GM18867 (cell line): ENCODE data around the gene IFT88.

Source experiments
- ATAC-seq: cut with Tn5 transposase; IDR thresholded peaks from one replicate; pipeline ENCODE4 v1.9.1; 2021; ENCODE audit warnings: mild to moderate bottlenecking, moderate library complexity; ENCODE audit not compliant: unreplicated experiment

The IFT88 gene

DNA sequence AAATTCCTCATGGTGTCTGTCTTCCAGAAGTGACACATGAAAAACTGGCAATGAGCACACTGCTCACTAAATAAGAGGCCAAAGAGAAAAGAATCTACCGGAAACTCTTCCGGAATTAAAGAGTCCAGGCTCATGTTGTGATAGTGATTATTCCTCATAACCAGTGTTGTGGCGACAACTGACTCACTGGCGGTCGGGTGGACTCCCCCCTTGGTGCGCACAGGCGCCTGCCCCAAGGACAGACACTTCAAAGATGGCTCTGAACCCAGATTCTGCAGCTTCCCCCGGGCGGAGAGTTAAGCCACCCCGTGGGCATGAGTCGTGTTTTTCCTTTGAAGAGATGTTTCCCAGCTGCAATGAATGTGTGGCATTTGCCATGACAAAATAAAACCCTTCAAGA is 146.8 kb downstream of the IFT88 start:
- no peak for ATAC-seq

DNA sequence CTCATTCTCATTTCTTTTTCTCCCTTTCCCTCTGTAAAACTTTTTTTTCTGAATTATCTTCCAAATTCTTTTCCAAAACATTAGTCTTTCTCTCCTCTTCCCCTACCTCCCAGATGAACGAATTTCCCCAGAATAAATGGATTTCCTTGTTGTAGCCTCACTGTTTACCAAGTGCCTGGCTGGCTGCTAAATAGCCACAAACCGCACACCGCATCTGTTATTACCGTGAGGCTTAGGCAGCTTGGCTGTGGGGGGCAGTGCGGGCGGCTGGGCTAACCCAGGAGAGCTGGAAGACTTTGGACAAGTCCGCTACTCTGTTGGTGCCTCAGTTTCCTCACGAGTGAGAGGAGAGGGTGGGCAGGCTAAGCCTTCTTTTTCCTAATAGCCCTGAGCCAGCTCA is 147.2 kb downstream of the IFT88 start:
- ATAC-seq: no peak

DNA sequence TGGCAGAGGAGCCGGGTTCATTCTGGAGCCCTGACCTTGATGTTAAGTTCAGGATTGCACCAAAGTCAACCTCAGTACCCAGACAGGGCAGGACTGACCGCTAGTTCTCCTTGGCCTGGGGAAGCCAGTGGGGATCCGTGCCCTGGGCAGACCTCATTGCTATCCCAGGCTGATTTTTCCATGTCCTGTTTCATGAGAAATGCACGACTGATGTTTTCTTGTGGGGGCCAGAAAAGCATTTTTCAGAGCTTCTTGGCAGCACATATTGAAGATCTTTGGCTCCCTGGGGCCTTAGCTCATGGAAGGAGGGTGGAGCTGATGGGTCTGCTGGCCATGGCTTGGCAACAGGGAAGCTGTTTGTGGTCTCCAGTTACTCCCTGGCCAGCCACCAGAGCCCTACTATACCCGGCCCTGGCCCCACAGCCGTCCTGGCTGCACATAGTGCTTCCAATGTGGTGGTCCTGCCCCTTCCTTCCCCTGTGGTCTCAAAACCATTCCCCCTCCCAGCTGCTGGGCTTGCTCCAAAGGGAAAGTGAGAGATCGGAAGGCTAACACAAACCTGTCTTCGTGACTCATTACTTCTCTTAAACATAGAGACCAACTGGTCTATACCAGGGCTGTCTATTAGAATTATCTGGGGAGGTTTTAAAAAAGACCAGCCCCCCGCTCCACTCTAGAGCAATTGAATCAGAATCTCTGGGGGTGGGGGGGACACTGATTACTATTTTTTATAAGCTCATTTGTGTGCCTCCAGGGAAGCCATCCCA is 147.8 kb downstream of the IFT88 start:
- no peak for ATAC-seq

DNA sequence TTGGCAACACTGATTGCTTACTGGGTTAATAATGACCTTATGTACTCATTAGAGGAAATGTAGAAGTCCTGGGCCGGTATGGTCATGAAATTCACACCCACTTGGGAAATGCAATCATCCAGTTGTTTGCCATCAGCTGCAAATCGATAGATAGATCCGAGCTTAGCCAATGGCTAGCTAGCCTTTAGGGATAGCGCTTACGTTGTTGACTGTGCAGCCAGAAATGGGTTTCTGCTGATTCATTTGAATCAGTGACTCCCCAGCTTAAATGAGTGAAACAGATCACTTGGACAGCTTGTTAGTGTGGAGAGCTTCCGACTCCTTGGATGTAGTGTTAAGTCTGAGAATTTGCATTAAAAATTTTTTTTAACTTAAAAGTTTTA is 148.4 kb downstream of the IFT88 start:
- no peak for ATAC-seq

DNA sequence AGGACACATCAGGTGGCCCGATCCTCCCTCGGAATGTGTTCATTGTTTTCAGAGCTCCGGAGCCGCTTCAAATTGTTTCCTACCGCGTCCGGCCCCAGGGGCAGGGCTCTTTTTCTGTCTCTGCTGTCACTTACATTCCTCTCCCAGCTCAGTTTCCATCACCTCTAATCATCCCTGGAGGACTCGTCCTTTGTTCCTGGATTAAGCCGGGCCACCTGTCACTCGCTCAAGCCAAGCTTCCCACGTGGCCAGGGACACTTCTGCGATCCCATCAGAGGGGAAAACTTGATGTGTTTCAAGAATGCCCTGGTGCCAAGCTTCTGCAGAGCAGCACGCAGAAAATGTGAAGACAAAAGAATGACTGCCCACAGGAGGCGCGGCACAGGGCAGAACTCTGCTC is 150.0 kb downstream of the IFT88 start:
- ATAC-seq: no peak

DNA sequence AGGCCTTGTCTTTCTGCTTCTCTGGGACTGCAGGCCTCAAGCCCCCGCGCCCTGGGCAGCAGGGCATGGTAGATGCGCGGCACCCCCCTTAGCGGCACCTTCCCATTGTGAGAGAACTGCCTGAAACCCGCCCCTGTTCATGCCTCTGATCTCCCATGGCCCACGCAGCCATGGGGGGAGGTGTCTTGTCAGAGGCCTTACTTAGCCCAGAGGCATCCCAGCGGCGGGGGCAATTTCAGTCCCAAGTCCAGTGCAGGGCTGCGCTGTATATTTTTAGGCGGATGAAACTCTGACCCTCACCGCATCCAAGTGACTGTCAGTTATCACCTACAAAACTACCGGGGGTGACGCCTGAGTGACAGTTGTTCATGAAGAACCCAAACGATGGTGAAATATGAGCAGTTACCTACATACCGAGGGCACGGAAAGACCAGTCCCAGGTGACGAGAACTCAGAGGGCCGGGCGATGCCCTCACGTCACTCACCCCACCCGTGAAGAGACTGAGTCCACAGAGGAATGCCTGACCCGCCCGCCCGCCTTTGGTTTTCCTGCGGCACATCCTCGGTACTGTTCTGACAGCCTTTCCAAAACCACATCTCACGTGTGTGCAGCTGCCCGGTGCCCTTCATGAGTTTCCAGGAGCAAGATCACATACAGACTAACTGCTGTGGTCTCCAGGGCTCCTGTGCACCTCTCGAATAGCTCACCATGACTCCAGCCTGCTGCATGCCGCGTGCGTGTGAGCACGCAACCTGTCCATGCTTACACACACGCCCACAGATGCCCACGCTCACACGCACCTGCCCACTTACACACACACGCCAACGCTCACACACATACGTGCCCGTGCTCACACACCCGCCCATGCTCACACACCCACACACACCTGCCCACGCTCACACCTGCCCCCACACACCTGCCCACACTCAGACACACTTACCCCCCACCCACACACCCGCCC is 150.9 kb downstream of the IFT88 start:
- no peak for ATAC-seq

DNA sequence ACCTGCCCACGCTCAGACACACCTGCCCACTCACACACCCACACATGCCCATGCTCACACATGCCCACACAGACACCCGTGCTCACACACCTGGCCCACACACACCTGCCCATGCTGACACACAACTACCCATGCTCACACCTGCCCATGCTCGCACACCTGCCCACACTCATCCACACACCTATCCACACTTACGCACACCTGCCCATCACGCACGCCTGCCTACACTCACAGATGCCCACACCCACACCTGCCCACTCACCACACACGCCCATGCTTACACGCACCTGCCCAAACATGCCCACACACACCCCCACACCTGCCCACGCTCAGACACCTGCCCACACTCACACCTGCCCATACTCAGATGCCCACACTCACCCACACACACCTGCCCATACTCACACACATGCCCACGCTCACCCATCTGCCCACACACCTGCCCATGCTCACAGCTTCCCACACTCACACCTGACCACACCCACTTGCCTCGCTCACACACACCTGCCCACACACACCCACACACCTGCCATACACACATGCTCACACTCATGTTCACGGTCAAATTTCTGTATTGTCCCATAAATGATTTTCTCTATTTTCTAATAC is 152.1 kb downstream of the IFT88 start:
- no peak for ATAC-seq

DNA sequence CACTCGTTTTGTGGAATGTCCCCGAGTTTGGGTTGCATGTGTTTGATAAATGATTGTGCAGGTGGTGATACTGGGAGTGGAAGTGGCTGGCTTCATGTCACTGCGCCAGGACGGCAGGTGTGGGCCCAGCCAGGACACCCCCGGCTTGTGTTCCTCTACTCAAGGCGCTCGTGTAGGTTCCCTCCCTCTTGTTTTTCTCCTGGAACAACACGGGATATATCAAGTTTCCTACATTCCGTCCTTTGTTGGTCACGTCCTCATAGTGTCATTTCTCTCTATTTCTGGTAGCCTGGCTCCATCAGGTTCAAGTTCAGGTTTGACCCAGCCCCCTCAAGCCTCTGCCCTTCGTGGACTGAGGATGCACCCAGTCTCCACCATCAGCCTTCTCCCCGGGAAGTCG is 152.8 kb downstream of the IFT88 start:
- ATAC-seq: no peak

DNA sequence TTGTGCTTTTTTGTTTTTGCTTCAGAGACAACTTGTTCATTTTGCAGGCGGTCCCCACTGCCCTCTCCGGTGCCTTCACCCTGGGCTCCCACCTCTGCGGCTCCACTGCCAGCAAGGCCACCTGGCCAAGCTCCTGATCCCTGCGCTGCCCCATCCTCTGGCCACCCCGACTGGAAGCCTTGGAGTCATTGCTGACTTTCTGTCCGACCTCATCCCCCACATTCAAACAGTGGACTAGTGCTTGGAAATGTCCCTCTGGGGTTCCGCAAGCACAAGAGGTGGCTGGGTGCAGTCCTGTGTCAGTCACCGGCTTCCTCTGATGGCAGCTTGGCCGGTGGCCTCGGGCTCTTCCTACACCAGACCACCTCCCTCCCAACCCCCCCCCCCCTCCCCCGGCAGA is 153.5 kb downstream of the IFT88 start:
- ATAC-seq: no peak

DNA sequence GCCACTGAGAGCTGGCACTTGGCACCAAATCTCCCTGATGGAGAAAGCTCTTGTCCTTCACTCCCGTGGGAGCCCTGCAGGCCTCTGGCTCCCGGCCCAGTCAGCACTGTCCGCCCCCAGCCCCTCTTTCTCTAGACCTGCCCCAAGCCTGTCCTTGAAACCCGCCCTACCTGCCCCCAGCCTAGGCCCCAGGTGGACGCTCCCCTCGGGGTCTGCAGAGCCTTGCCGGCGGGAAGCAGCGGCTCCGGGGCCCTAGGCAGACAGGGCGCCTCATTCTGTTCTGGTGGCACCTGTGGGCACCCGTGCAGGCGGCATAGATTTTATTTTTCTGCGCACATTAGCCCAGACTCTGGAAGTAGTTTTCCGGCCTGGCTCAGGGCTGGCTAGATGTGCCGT is 154.1 kb downstream of the IFT88 start:
- no peak for ATAC-seq

DNA sequence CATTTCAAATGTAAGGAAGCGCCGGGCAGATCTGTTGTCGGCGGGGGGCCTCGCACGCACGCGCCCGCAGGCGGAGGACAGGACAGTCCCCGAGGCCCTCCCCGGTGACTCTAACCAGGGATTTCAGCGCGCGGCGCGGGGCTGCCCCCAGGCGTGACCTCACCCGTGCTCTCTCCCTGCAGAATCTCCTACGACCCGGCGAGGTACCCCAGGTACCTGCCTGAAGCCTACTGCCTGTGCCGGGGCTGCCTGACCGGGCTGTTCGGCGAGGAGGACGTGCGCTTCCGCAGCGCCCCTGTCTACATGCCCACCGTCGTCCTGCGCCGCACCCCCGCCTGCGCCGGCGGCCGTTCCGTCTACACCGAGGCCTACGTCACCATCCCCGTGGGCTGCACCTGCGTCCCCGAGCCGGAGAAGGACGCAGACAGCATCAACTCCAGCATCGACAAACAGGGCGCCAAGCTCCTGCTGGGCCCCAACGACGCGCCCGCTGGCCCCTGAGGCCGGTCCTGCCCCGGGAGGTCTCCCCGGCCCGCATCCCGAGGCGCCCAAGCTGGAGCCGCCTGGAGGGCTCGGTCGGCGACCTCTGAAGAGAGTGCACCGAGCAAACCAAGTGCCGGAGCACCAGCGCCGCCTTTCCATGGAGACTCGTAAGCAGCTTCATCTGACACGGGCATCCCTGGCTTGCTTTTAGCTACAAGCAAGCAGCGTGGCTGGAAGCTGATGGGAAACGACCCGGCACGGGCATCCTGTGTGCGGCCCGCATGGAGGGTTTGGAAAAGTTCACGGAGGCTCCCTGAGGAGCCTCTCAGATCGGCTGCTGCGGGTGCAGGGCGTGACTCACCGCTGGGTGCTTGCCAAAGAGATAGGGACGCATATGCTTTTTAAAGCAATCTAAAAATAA is 154.7 kb downstream of the IFT88 start:
- no peak for ATAC-seq

DNA sequence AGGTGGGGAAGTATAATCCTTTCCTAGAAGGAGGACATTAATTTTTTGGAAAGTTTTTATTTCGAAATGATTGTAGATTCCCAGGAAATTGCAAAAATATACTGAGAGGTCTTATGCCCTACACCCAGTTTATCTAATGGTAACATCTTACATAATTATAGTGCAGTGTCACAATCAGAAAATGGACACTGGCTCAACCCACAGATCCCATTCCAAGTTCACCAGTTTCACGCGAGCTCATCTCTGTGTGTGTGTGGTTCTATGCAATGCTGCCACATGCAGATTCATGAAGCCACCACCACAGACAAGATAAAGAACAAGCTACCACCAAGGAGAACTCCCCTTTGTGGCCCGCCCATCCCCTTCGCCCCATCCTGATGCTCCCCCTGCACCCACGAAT is 160.9 kb downstream of the IFT88 start:
- no peak for ATAC-seq

DNA sequence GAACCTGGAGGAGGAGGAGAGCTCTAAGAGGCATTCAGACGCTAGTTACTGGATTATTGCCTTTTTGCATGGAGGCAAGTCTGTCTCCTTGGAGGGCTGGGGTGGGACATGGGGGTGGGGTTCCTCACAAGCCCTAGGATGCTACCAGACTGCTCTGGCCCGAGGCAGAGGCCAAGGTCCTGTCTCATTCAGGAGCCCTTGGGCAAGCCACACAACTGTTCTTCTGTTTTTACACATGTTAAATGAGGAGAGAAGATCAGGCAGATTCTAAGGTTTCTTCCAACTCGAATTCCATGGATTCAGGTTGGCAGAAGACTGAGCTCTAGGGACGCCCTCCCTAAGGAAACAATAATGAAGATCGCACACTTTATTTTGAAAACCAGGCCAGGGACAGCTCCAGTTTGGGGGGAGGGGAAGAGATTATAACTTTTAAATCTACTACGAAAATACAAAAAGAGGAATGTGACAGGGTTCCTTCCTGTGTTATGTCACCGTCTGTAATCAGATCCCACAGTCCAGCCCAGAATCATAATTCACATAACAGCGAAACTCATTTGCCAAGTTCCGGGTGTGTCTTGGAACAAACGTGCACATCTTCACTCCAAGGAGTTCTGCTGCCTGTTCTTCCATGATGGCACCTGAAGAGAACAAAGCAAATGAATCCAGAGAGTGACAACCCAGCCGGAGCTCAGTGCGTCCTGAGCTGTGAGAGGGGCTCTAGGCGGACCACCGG is 161.8 kb downstream of the IFT88 start:
- no peak for ATAC-seq

DNA sequence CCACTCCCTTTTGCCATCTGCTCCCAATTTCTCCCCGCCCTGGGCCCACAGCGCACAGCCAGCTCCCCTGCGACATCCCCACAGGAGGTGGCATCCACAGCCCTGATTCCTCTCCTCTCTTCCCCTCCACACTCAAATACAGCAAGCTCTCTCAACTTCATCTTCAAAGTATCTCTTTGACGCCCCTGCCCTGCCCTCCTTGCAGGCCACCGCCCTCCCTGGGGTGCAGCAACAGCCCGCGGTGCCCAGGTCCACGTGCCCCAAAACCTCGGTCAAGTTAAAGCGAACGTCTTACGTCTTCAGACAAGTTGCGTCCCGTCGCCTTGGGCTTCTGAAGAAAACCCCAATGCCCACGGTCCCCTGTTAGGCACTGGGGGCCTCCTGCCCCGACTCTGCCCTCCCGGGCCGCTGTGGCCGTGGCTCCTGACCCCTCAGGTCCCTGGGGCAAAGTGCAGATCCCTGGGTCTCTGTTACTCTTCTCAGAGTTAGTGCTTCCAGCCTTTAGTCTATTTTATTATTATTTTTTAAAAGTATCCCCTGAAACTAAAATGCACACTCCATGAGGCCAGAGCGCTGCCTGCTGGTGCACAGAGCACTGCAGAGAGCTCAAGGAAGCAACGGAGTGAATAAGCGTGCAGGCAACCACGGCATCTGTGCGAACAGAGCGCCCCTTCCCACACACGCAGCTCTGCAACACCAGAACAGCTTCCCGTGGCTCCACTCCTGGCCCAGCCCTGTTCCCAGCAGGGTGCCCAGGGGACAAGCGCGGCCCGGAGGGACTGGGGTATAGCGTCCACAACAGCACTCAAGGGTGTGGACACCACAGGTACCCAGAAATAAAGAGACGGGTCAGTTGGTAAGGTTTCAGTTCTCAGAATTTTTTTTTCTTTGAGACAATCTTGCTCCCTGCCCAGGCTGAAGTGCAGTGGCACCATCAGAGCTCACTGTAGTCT is 163.0 kb downstream of the IFT88 start:
- no peak for ATAC-seq

DNA sequence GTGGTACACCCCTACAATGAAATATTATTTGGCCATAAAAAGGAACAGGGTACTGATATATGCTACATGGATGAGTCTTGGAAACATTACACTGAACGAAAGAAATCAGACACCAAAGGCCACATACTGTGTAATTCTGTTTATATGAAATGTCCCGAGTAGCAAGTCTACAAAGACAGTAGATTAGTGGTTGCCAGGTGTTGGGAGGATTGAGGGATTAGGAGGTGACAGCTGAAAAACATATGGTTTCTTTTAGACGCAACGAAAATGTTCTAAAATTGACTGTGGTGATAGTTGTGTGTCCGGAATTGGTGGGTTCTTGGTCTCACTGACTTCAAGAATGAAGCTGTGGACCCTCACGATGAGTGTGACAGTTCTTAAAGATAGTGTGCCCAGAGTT is 171.7 kb downstream of the IFT88 start:
- no peak for ATAC-seq

DNA sequence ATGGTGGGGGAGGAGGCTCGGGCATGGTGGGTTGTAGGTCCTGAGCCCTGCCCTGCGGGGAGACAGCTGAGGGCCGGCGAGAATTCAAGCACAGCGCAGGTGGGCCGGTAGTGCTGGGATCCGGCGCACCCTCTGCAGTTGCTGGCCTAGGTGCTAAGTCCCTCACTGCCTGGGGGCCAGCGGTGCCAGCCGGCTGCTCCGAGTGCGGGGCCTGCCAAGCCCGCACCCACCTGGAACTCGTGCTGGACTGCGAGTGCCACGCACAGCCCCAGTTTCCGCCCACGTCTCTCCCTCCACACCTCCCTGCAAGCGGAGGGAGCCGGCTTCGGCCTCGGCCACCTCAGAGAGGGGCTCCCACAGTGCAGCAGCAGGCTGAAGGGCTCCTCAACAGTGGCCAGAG is 173.1 kb downstream of the IFT88 start:
- no peak for ATAC-seq
